Hematopoietic multipotent progenitor cell treated with erythropoietin and hydrocortisone succinate and interleukin-3 and kit ligand, for 6 days (in vitro differentiated cells): ENCODE measurements around the gene NLRP5.
"Not testable (repeated sequence)": the region's sequence is repeated elsewhere in the genome, so short reads cannot be mapped to it uniquely, and the experiment has no call there.

Experiments
- DNase-seq: peaks from one replicate; pipeline ENCODE4 v3.0.0-alpha.2; 2015

Gene NLRP5

DNA sequence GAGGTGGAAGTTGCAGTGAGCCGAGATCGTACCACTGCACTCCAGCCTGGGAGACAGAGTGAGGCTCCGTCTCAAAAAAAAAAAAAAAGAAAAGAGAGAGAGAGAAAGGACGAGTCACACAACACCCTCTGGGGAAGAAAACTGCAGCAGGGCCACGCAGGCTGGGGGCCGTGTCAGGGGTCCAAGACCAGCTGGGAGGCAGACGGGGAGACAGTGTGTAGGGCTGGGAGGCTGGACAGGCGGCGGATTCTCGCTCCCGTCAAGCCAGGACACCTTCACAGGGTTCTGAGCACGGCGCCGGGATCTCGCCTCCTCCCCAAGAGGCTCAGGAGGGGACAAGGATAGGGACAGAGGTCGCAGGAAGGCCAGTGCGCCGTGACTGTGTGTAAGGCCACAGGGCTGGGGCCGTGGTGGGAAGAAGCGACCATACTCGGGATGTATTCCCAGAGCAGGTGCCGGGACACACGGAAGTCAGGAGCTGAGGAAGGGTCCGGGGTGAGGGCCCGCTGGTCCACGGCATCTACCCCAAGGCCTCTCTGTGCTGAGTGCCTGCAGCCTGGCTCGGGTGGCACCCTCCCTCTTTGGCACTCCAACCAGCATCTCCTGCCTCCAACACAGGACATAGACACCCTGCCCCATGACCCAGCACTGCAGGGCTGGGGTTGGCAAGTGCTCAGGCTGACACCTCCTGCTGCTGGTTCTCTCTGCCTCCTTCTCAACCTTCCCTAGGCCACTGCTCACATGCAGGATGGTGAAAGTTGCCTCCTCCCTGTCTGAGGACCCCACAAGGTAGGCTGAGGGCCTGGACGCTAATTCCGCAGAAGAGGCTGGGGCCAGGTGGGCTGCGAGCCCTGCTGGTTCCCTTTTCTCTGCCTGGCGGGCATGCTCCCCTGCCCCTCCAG is 113.3 kb downstream of the NLRP5 start:
- no peak for DNase-seq

DNA sequence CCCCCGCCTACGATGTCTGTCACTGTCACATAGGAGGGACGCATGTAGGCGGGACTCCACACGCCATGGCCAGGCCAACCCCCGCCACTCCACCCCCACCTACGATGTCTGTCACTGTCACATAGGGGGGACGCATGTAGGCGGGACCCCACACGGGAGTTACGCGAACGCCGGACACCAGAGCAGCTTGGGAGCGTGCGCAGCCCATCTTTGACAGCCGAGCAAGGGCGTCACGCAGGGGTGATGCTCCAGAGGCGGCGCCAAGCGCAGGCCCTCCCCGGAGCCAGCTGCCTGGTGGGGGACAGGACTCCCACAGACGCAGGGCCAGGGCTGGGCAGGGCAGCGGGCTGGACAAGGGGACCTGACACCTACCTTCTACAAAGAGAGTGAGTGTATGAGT is 114.5 kb downstream of the NLRP5 start:
- DNase-seq, result no peak

- DNase-seq, result no peak
Observed at GRCh38 chr19:56101746-56102535, 115.4 kb downstream of the NLRP5 start.

GRCh38 chr19:56103027-56103614 is 116.5 kb downstream of the NLRP5 start:
- no peak for DNase-seq

DNA sequence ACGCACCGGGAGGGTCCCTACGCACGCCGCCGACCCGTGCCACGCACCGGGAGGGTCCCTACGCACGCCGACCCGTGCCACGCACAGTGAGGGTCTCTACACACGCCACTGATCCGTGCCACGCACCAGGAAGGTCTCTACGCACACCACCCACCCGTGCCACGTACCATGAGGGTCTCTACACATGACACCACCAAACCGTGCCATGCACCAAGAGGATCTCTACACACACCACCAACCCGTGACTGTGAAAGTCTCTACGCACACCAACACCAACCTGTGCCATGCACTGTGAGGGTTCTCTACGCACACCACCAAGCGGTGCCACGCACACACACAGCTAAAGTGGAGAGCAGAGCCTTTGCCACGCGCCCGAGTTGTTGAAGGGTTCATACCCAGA is 117.8 kb downstream of the NLRP5 start:
- no peak for DNase-seq

DNA sequence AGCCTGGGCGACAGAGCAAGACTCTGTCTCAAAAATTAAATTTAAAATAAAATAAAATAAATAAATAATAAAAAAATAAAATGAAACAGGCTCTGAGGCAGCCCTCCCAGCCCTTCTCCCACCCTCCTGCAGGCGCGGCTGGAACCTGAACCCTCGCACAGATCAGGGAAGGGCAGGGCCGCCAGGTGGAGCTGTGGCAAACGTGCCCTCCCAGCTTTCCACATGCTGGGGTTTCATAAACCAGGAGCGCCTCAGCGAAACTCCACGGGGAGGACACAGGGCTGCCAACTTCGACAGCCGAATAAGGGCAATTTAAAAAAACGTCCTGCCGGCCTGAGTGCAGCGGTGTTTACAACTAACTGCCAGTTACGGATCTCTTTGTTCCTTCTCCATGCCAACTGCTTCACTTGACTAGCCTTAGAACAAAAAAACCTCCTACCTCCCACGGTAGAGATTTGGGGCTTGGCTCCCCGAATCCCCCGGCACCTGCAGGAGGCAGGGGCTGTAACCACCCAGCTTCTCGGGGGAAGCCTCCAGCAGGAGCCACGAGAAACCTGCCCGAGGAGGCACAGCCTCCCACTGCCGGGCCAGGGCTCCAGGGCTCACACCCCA is 118.6 kb downstream of the NLRP5 start:
- DNase-seq, result peak; percentile 86

GRCh38 chr19:56105831-56106396 is 119.3 kb downstream of the NLRP5 start:
- DNase-seq, result not testable (repeated sequence)

GRCh38 chr19:56106397-56106849 is 119.8 kb downstream of the NLRP5 start:
- DNase-seq, result no peak

GRCh38 chr19:56106993-56107392 is 120.4 kb downstream of the NLRP5 start:
- no peak for DNase-seq

- no peak for DNase-seq
Observed at GRCh38 chr19:56107626-56108351, 121.2 kb downstream of the NLRP5 start.

DNA sequence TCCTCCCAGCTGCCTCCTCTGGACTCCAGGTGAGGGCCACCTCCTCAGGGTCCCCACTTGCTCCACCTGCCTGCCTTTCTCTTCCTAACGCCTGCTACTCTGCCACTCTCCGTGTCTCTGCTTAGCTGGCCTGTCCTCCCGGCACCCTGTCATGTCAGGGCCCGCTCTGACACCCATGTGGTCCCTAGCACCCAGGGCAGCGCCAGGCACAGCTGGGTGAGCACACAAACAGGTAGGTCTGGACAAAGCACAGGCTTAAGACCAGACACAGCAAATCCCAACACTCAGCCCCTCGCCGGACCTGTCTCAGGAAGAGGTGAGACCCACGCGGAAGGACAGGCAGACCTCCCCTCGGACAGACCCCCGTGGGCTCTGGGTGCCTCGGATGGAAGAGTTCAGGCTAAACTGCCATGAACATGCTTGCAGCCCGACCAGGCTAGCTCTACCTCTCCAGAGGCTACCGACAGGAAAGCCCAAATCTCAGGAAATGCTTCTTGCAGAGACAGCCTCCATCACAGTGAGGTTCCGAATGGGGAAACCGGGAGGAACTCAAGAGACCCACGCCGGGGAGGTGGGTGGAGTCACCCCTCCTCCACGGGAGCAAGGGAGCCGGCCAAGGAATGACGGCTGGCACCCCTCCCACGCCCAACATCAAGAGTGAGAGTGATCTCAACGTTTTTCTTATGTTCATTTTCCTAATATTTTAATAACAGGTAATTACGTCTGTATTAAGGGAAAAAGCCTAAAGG is 122.0 kb downstream of the NLRP5 start:
- no peak for DNase-seq

- peak; percentile 62 for DNase-seq
Observed at GRCh38 chr19:56109226-56109625, 122.7 kb downstream of the NLRP5 start.

DNA sequence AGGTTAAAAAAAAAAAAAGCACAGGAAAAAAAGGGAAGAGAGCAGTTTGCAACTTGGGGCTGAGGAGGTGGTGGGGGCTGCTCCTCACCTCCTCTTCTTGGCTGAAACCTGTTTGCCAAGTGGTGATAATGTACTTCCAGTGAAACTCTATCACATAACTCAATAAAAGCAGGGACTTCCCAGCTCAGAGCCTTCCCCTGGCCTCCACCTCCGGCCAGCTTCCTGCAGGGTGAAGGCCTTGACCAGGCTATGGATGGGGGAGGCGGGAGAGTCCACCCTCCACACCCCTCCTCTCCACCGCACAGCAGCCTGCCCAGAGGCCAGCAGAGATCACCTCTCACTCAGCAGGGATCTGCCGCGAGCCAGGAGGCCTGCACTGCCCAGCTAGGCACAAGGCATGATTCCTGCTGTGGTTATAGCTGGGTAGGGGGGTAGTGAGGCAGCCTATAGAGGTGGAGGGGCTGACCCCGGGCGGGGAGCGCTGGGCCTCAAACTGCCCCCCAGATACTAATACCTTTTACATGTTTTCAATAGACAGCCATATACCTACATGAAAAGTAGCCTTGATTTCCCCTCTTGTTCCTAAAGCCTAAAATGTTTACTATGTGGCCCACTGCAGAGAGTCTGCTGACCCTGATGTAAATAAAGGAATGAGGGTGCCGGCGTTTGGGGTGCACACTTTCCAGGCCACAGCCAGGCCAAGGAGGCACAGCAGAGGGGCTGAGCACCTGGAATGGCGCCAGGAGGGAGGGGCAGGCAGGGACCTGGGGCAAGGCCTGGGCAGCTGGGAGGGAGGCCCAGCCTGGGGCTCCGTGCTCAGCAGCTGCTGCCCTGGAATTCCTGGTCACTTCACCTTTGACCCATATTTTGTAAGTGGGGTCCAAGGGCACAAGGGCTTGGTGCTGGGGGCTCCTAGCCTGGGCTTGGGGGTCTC is 124.2 kb downstream of the NLRP5 start:
- DNase-seq, result no peak
